ENCODE results near the gene CCDC63. TPM values are rescaled to one million over a fixed set of nuclear protein-coding genes. Genes with fewer than 3 reads are reported as not detected.

Gene CCDC63
- total RNA-seq, 1 experiment from 2014 or later, result not detected

- CTCF ChIA-PET, result no interaction called here
- Histone ChIP-seq H3K27ac (ENCODE audit: low read length) (no peak overlapping the region), H3K4me3 (ENCODE audit: low read depth in 2 of 2, low read length in 2 of 2) (no peak overlapping the region), H3K27me3 (ENCODE audit: control insufficient read depth, insufficient read depth, low read length) (no peaks in the 10 kb centered on the region), H3K36me3 (ENCODE audit: control insufficient read depth, insufficient read depth, low read length) (no peaks in the 10 kb centered on the region), H3K9me3 (ENCODE audit: control insufficient read depth, insufficient read depth, low read depth, low read length) (no peaks in the 10 kb centered on the region), H3K4me1 (ENCODE audit: control insufficient read depth, insufficient read depth, low read length) (peaks cover 5% of the 10 kb centered on the region; the same call in 1 of the 2 replicates)
- intact Hi-C loops (cut with micrococcal nuclease; ENCODE audit: unreplicated experiment), result no loop called here
- TF ChIP-seq POLR2AphosphoS5 (IDR thresholded peaks at IDR 0.05; ENCODE audit: low read depth, low read length) (no peak), REST (IDR thresholded peaks at IDR 0.05; ENCODE audit: insufficient read depth in 1 of 2, low read depth in 2 of 2, low read length in 1 of 2) (no peak), TCF7L2 (IDR thresholded peaks at IDR 0.05; ENCODE audit: low read depth, low read length) (no peak), SIN3A (IDR thresholded peaks at IDR 0.05; ENCODE audit: borderline replicate concordance, insufficient read depth, low read depth, low read length) (no peak), CTCF (IDR thresholded peaks at IDR 0.05) (no peak)
- ATAC-seq (no peak), DNase-seq (ENCODE audit: low read depth, low spot score) (no peak)
- POLR2A ChIA-PET, result interaction anchor here (0.7 kb wide), 1 partner anchor 230 kb away, joined by 3 read pairs; the partner anchor contains the start of gene TCTN1
- in situ Hi-C loops (cut with HindIII; ENCODE audit: low pct_unique_long_range_greater_than_20kb, low sequenced_read_pairs), result no loop called here
- no TSS peak for BruUV-seq (replicated peaks)
Measured at GRCh38 chr12:110844131-110844530, 2.7 kb upstream of the CCDC63 start.

- in situ Hi-C loops (cut with HindIII; ENCODE audit: low pct_unique_long_range_greater_than_20kb, low sequenced_read_pairs), result no loop called here
- Histone ChIP-seq H3K9me3 (ENCODE audit: control insufficient read depth, insufficient read depth, low read depth, low read length) (no peaks in the 10 kb centered on the region), H3K36me3 (ENCODE audit: control insufficient read depth, insufficient read depth, low read length) (no peaks in the 10 kb centered on the region), H3K27me3 (ENCODE audit: control insufficient read depth, insufficient read depth, low read length) (no peaks in the 10 kb centered on the region), H3K27ac (ENCODE audit: low read length) (no peak overlapping the region), H3K4me3 (ENCODE audit: low read depth in 2 of 2, low read length in 2 of 2) (no peak overlapping the region), H3K4me1 (ENCODE audit: control insufficient read depth, insufficient read depth, low read length) (peaks cover 5% of the 10 kb centered on the region; the same call in 1 of the 2 replicates)
- TF ChIP-seq TCF7L2 (IDR thresholded peaks at IDR 0.05; ENCODE audit: low read depth, low read length), result no peak
- TF ChIP-seq POLR2AphosphoS5 (IDR thresholded peaks at IDR 0.05; ENCODE audit: low read depth, low read length), result no peak
- no peak for TF ChIP-seq CTCF (IDR thresholded peaks at IDR 0.05)
- no peak for TF ChIP-seq SIN3A (IDR thresholded peaks at IDR 0.05; ENCODE audit: borderline replicate concordance, insufficient read depth, low read depth, low read length)
- no peak for TF ChIP-seq REST (IDR thresholded peaks at IDR 0.05; ENCODE audit: insufficient read depth in 1 of 2, low read depth in 2 of 2, low read length in 1 of 2)
- ChIA-PET POLR2A (interaction anchor here (0.7 kb wide), 1 partner anchor 231 kb away, joined by 3 read pairs; the partner anchor contains the start of gene TCTN1), CTCF (no interaction called here)
- intact Hi-C loops (cut with micrococcal nuclease; ENCODE audit: unreplicated experiment), result no loop called here
- DNase-seq (ENCODE audit: low read depth, low spot score) (no peak), ATAC-seq (no peak)
- no TSS peak for BruUV-seq (replicated peaks)
Measured at GRCh38 chr12:110844551-110845338, 2.0 kb upstream of the CCDC63 start.

Measured in Panc1 (cell line).